ENCODE data around the gene PCDHGA4.
A peak's percentile ranks its signal among the peaks of the same experiment; 100 is the strongest.
"Not testable (repeated sequence)": the region's sequence is repeated elsewhere in the genome, so short reads cannot be mapped to it uniquely, and the experiment has no call there.

Gene PCDHGA4

GRCh38 chr5:141384471-141385267 lies 29.8 kb downstream of the PCDHGA4 start:
- no peak for DNase-seq

- not testable (repeated sequence) for DNase-seq
These were observed 32.9 kb downstream of the PCDHGA4 start, which contains the start of gene PCDHGB4 for GRCh38 chr5:141387557-141388311. PCDHGB4 (plus strand) TSS chr5:141387698; CDS start chr5:141387885, 187 bp downstream.

GRCh38 chr5:141388661-141389060 lies 33.8 kb downstream of the PCDHGA4 start:
- no peak for DNase-seq

GRCh38 chr5:141389153-141390042 lies 34.6 kb downstream of the PCDHGA4 start:
- no peak for DNase-seq

GRCh38 chr5:141392429-141393198 lies 37.8 kb downstream of the PCDHGA4 start, which contains the start of gene PCDHGA8:
PCDHGA8 (plus strand) TSS chr5:141392633; CDS start chr5:141392814, 181 bp downstream.
- DNase-seq, result no peak

- no peak for DNase-seq
These were observed 38.4 kb downstream of the PCDHGA4 start for GRCh38 chr5:141393267-141393666.

- DNase-seq, result not testable (repeated sequence)
These were observed 39.8 kb downstream of the PCDHGA4 start for GRCh38 chr5:141394401-141395187.

- DNase-seq, result not testable (repeated sequence)
These were observed 43.1 kb downstream of the PCDHGA4 start, which contains the start of gene PCDHGB5 for GRCh38 chr5:141397756-141398551. PCDHGB5 (plus strand) TSS chr5:141397947; CDS start chr5:141398128, 181 bp downstream.

- no peak for DNase-seq
These were observed 43.8 kb downstream of the PCDHGA4 start for GRCh38 chr5:141398608-141399007.

GRCh38 chr5:141399555-141400258 lies 44.9 kb downstream of the PCDHGA4 start:
- no peak for DNase-seq

GRCh38 chr5:141402553-141403243 lies 47.9 kb downstream of the PCDHGA4 start, which contains the start of gene PCDHGA9:
PCDHGA9 (plus strand) TSS chr5:141402778; CDS start chr5:141402953, 175 bp downstream.
- DNase-seq, result peak in 1 of 2 experiments; percentile 15

- no peak for DNase-seq
These were observed 48.6 kb downstream of the PCDHGA4 start for GRCh38 chr5:141403387-141403786.

Measured in NCI-H524 (cell line).